ENCODE measurements around the gene PRDX1. TPM values are rescaled to one million over a fixed set of nuclear protein-coding genes. Genes with fewer than 3 reads are reported as not detected.
A peak's percentile ranks its signal among the peaks of the same experiment; 100 is the strongest.

PRDX1 gene
- polyA plus RNA-seq, 3 donors = 116 to 362 (median 294) TPM

- Histone ChIP-seq H3K9me3 (replicated peaks in 1 of 2; ENCODE audit: control insufficient read depth in 1 of 2, insufficient read depth in 1 of 2, low read length in 2 of 2) (no peaks in the 10 kb centered on the region), H3K9ac (ENCODE audit: insufficient read depth, low read length, poor library complexity, severe bottlenecking) (no peak overlapping the region), H3K27ac (ENCODE audit: low read depth in 1 of 2, low read length in 2 of 2) (no peak overlapping the region), H3K4me3 (replicated peaks in 1 of 3; ENCODE audit: low read depth in 2 of 3, low read length in 3 of 3) (no peak overlapping the region), H3K4me2 (replicated peaks; ENCODE audit: extremely low read depth, low read length, poor library complexity, severe bottlenecking) (no peak overlapping the region), H3K4me1 (ENCODE audit: control insufficient read depth in 1 of 2, insufficient read depth in 2 of 2, low read length in 2 of 2) (no peaks in the 10 kb centered on the region), H2AFZ (ENCODE audit: insufficient read depth, low read depth, low read length, poor library complexity, severe bottlenecking) (no peak overlapping the region), H4K20me1 (ENCODE audit: insufficient read depth, low read length) (peaks cover 27% of the 10 kb centered on the region), H3K36me3 (replicated peaks in 1 of 2; ENCODE audit: control insufficient read depth in 1 of 2, insufficient read depth in 2 of 2, low read length in 2 of 2) (peaks cover 85 to 100% of the 10 kb centered on the region in 2 donors), H3K27me3 (ENCODE audit: control insufficient read depth in 2 of 2, insufficient read depth in 2 of 2, low read length in 2 of 2) (no peaks in the 10 kb centered on the region), H3K79me2 (ENCODE audit: insufficient read depth, low read length) (no peaks in the 10 kb centered on the region)
- Mint-ChIP-seq H3K4me1 (no peaks in the 10 kb centered on the region), H3K27me3 (ENCODE audit: low read depth in 3 of 3) (no peaks in the 10 kb centered on the region), H3K4me3 (no peak overlapping the region), H3K36me3 (peaks cover 89 to 90% of the 10 kb centered on the region in 2 donors), H3K27ac (peak overlapping the region in 2 of 7 donors; percentile 14 to 20), H3K9me3 (no peaks in the 10 kb centered on the region)
- WGBS (ENCODE audit: insufficient coverage) = 100% methylated on average over 1 of the region's 1 CpG
- intact Hi-C loops (cut with micrococcal nuclease) = loop anchor here (1.0 to 2.0 kb wide), 2 partner anchors 58 kb away; no protein-coding TSS in a partner anchor
- TF ChIP-seq CTCF (IDR thresholded peaks at IDR 0.05) = peak; percentile 78
- DNase-seq = peak; percentile 66 to 77 (median 77)
Measured at GRCh38 chr1:45512641-45513054, 9.0 kb downstream of the PRDX1 start.

GRCh38 chr1:45510972-45511527 lies 10.6 kb downstream of the PRDX1 start:
- intact Hi-C loops (cut with micrococcal nuclease) = no loop called here
- TF ChIP-seq CTCF (IDR thresholded peaks at IDR 0.05) = no peak
- H3K4me3 ChIP-seq (replicated peaks in 1 of 3; ENCODE audit: low read depth in 2 of 3, low read length in 3 of 3) = no peak overlapping the region
- 94% methylated on average over 2 of the region's 4 CpGs for WGBS (ENCODE audit: insufficient coverage)
- no peaks in the 10 kb centered on the region for H3K27me3 ChIP-seq (ENCODE audit: control insufficient read depth in 2 of 2, insufficient read depth in 2 of 2, low read length in 2 of 2)
- H3K4me2 ChIP-seq (replicated peaks; ENCODE audit: extremely low read depth, low read length, poor library complexity, severe bottlenecking) = no peak overlapping the region
- H3K9me3 ChIP-seq (replicated peaks in 1 of 2; ENCODE audit: control insufficient read depth in 1 of 2, insufficient read depth in 1 of 2, low read length in 2 of 2) = no peaks in the 10 kb centered on the region
- no peak overlapping the region for H3K4me3 Mint-ChIP-seq
- H3K9ac ChIP-seq (ENCODE audit: insufficient read depth, low read length, poor library complexity, severe bottlenecking) = no peak overlapping the region
- no peak overlapping the region for H3K27ac ChIP-seq (ENCODE audit: low read depth in 1 of 2, low read length in 2 of 2)
- H3K4me1 ChIP-seq (ENCODE audit: control insufficient read depth in 1 of 2, insufficient read depth in 2 of 2, low read length in 2 of 2) = no peaks in the 10 kb centered on the region
- H3K9me3 Mint-ChIP-seq = no peaks in the 10 kb centered on the region
- H3K36me3 Mint-ChIP-seq = peaks cover 74 to 78% of the 10 kb centered on the region in 2 donors
- H2AFZ ChIP-seq (ENCODE audit: insufficient read depth, low read depth, low read length, poor library complexity, severe bottlenecking) = no peak overlapping the region
- peaks cover 74 to 89% of the 10 kb centered on the region in 2 donors for H3K36me3 ChIP-seq (replicated peaks in 1 of 2; ENCODE audit: control insufficient read depth in 1 of 2, insufficient read depth in 2 of 2, low read length in 2 of 2)
- peak overlapping the region in 1 of 7 donors; percentile 81 for H3K27ac Mint-ChIP-seq
- H3K27me3 Mint-ChIP-seq (ENCODE audit: low read depth in 3 of 3) = no peaks in the 10 kb centered on the region
- DNase-seq = no peak
- peaks cover 13% of the 10 kb centered on the region for H4K20me1 ChIP-seq (ENCODE audit: insufficient read depth, low read length)
- no peaks in the 10 kb centered on the region for H3K79me2 ChIP-seq (ENCODE audit: insufficient read depth, low read length)
- H3K4me1 Mint-ChIP-seq = no peaks in the 10 kb centered on the region
